ENCODE results near the gene WDR35.

DNA sequence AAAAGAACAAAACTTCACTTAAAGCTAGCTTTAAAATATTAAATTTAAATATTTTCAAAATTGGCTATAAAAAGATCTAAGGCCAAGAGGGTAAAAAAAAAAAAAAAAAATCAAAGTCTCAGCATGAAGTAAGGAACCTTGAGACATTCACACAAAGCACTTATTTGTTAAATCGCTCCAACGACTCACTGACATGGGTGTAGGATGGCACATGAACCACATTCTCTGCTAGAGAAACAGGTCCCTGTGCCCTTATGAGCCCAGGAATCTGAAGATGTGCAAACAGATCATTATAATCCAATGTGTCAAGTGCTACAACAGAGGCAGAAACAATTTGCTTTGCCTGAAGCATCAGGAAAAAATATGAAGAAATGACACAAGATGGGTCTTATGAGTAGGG lies 47.8 kb upstream of the WDR35 start:
- TF ChIP-seq, protein P1, sequence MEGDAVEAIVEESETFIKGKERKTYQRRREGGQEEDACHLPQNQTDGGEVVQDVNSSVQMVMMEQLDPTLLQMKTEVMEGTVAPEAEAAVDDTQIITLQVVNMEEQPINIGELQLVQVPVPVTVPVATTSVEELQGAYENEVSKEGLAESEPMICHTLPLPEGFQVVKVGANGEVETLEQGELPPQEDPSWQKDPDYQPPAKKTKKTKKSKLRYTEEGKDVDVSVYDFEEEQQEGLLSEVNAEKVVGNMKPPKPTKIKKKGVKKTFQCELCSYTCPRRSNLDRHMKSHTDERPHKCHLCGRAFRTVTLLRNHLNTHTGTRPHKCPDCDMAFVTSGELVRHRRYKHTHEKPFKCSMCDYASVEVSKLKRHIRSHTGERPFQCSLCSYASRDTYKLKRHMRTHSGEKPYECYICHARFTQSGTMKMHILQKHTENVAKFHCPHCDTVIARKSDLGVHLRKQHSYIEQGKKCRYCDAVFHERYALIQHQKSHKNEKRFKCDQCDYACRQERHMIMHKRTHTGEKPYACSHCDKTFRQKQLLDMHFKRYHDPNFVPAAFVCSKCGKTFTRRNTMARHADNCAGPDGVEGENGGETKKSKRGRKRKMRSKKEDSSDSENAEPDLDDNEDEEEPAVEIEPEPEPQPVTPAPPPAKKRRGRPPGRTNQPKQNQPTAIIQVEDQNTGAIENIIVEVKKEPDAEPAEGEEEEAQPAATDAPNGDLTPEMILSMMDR (IDR thresholded peaks at IDR 0.05) = no peak
- no peak for TF ChIP-seq POLR2AphosphoS5 (IDR thresholded peaks at IDR 0.05)
- TF ChIP-seq POLR2A (IDR thresholded peaks at IDR 0.05) = no peak

All from breast epithelium (tissue), 3 donors.